AG09319 (cell line): ENCODE results near the gene SLC66A2.

Experiments
- DNase-seq: peaks from one replicate; pipeline ENCODE4 v3.0.0-alpha.2; 2010; ENCODE audit warnings: low read depth; ENCODE audit errors: extremely low read depth
- TF ChIP-seq, protein P1 (sequence below): IDR thresholded peaks from 2 replicates; pipeline ENCODE4 v1.5.1; 2011; ENCODE audit warnings: low read depth, mild to moderate bottlenecking, inconsistent platforms, low read length, moderate library complexity

SLC66A2 gene

DNA sequence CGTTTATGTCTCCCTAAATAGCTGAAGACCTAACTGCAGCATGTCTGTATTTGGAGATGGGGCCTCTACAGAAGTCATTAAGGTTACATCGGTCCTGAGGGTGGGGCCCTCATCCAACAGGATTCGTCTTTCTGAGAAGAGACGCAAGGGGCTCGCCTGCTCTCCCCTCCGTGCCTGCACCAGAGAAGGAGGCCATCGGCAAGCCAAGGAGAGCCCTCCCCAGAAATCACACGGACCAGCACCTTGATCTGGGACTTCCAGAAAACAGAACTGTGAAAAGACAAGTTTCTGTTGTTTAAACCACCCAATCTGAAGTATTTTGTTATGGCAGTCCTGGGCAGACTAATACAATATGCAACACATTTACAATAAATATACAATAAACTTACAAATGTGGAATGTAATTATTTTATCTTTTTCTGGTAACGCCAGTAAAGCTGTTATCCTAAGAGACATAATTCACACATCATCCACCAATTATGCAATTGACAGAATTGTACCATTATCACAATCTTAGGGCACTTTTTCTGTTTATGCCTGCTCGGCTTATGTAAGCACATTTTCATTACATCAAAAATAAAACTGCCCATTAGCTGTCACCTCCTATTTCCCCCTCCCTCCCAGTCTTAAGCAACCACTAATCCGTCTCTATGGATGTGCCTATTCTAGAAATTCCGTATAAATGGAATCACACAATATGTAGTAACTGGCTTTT, 19.1 kb upstream of the SLC66A2 start:
- DNase-seq = no peak
- TF ChIP-seq, protein P1, sequence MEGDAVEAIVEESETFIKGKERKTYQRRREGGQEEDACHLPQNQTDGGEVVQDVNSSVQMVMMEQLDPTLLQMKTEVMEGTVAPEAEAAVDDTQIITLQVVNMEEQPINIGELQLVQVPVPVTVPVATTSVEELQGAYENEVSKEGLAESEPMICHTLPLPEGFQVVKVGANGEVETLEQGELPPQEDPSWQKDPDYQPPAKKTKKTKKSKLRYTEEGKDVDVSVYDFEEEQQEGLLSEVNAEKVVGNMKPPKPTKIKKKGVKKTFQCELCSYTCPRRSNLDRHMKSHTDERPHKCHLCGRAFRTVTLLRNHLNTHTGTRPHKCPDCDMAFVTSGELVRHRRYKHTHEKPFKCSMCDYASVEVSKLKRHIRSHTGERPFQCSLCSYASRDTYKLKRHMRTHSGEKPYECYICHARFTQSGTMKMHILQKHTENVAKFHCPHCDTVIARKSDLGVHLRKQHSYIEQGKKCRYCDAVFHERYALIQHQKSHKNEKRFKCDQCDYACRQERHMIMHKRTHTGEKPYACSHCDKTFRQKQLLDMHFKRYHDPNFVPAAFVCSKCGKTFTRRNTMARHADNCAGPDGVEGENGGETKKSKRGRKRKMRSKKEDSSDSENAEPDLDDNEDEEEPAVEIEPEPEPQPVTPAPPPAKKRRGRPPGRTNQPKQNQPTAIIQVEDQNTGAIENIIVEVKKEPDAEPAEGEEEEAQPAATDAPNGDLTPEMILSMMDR = no peak

GRCh38 chr18:79965119-79965902, 13.9 kb upstream of the SLC66A2 start:
- DNase-seq = no peak
- TF ChIP-seq, protein P1 = no peak

DNA sequence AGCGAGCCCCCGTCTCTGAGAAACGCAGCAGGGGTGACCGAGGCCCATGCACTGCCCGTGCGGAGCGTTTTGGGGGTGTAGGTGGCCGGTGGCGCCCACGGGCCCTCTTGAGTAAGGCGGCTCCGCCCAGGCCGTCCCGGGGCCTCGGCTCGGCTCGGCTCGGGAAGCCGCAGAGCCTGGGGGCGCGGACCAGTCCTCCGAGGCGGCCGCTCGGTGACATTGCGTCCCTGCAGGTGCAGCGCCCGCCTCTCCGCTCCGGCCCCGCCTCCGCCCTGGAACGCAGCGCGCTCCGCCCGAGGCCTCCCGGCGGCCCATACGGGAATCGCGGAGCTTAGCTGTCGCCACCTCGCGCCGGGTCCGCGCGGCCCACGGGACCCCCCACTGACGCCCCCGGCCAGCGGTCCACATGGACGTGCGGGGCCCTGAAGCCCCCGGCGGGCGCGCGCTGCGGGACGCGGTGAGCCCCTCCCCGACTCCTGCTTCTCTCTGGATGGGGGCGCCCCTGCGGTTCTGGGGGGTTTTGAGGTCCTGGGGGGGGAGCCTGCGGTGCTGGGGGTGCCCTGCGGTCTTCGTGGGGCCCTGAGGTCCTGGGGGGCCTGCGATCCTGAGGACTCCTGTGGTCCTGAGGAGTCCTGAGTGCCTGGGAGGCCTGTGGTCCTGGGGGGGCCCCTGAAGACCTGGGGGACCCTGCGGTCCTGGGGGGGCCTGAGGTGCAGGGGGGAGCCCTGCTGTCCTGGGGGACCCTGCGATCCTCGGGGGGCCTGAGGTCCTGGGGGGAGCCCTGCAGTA, 13.1 kb upstream of the SLC66A2 start, which contains the start of gene HSBP1L1:
Gene HSBP1L1 (plus strand): TSS at position 314 of the 789 bp plus-strand sequence. CDS start 93 bp downstream, at position 407.
- TF ChIP-seq, protein P1 = peak; percentile 8
- DNase-seq = no peak

GRCh38 chr18:79963658-79964329, 12.3 kb upstream of the SLC66A2 start:
- no peak for DNase-seq
- TF ChIP-seq, protein P1 = no peak

- TF ChIP-seq, protein P1 = no peak
- DNase-seq = no peak
These were observed 11.6 kb upstream of the SLC66A2 start for GRCh38 chr18:79962835-79963657.

DNA sequence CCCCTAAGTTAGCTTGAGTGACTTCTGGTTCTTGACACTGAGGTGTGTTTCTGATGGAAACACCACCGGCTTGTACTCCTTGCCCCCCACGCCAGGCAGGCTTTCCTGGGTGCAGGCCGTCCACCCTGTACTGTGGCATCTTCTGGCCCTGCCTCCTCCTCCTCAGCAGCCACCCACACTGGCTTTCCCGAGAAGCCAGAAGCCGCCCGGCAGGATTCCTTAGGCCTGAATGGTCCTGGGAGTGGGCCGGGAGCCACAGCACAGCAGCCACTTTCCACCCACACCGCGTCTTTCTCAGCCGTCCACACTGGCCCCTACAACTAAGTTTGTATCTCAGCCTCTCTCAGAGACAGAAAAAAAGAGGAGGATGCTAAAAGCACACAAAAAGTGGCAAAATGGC, 10.9 kb upstream of the SLC66A2 start:
- no peak for DNase-seq
- TF ChIP-seq, protein P1 = no peak
